Activated CD4-positive, CD25-positive, alpha-beta regulatory T cell treated with anti-CD3 and anti-CD28 coated beads, Interleukin-2, amount 50 U/mL, for 24 hours (primary cell): ENCODE measurements around the gene ISCU.
"Not testable (repeated sequence)": the region's sequence is repeated elsewhere in the genome, so short reads cannot be mapped to it uniquely, and the experiment has no call there.

ENCODE experiments used
- ATAC-seq, 2 donors: fragments of 150-1000 bp; cut with Tn5 transposase; one replicate each; pipeline ENCODE4 v1.10.0; 2021; ENCODE audit warnings: mild to moderate bottlenecking in 1 of 2, moderate library complexity in 1 of 2

The ISCU gene

GRCh38 chr12:108547686-108548085 lies 14.7 kb upstream of the ISCU start:
- ATAC-seq, result no peak

GRCh38 chr12:108548954-108549521 lies 13.4 kb upstream of the ISCU start:
- no peak for ATAC-seq

GRCh38 chr12:108551535-108551934 lies 10.9 kb upstream of the ISCU start:
- ATAC-seq, result no peak

GRCh38 chr12:108553799-108554198 lies 8.6 kb upstream of the ISCU start:
- ATAC-seq, result no peak

- not testable (repeated sequence) for ATAC-seq
These were observed 7.0 kb upstream of the ISCU start for GRCh38 chr12:108555383-108555782.

GRCh38 chr12:108559007-108559655 lies 3.3 kb upstream of the ISCU start:
- ATAC-seq, result no peak

GRCh38 chr12:108559748-108560147 lies 2.6 kb upstream of the ISCU start:
- no peak for ATAC-seq

- no peak for ATAC-seq
These were observed 2.1 kb upstream of the ISCU start for GRCh38 chr12:108560321-108560721.

GRCh38 chr12:108560752-108561719 lies 1.4 kb upstream of the ISCU start, which contains the start of gene SART3:
Gene SART3, minus strand, starts transcription at chr12:108561173. Its CDS starts 19 bp downstream, at chr12:108561154.
- peak; percentile 42 to 44 for ATAC-seq

GRCh38 chr12:108561852-108562347 lies 496 bp upstream of the ISCU start:
- peak in 1 of 2 donors; percentile 1 for ATAC-seq

GRCh38 chr12:108563136-108563803 lies 874 bp downstream of the ISCU start:
- peak; percentile 58 for ATAC-seq

GRCh38 chr12:108563804-108564151 lies 1.4 kb downstream of the ISCU start:
- ATAC-seq, result no peak

GRCh38 chr12:108564724-108565123 lies 2.3 kb downstream of the ISCU start:
- ATAC-seq, result no peak

GRCh38 chr12:108565146-108565545 lies 2.8 kb downstream of the ISCU start:
- ATAC-seq, result no peak

- no peak for ATAC-seq
These were observed 3.6 kb downstream of the ISCU start for GRCh38 chr12:108565976-108566375.

GRCh38 chr12:108566452-108566851 lies 4.1 kb downstream of the ISCU start:
- ATAC-seq, result no peak

GRCh38 chr12:108567406-108568337 lies 5.3 kb downstream of the ISCU start:
- no peak for ATAC-seq

GRCh38 chr12:108568338-108569154 lies 6.2 kb downstream of the ISCU start:
- ATAC-seq, result peak; percentile 90 to 91

GRCh38 chr12:108570743-108571608 lies 8.6 kb downstream of the ISCU start:
- no peak for ATAC-seq
